Stimulated activated CD8-positive, alpha-beta memory T cell treated with anti-CD3 and anti-CD28 coated beads, Interleukin-15, amount 100 ng/mL, for 24 hours (primary cell): ENCODE measurements around the gene CCT8.

ENCODE experiments used
- DNase-seq: peaks from one replicate; pipeline ENCODE4 v3.0.0-alpha.2; 2020; ENCODE audit warnings: low read depth

CCT8 gene

GRCh38 chr21:29077651-29078090 is 4.2 kb upstream of the CCT8 start:
- no peak for DNase-seq

- peak; percentile 13 for DNase-seq
Observed at GRCh38 chr21:29076731-29077640, 3.5 kb upstream of the CCT8 start.

GRCh38 chr21:29075706-29076466 is 2.4 kb upstream of the CCT8 start:
- no peak for DNase-seq

- no peak for DNase-seq
Observed at GRCh38 chr21:29074783-29075182, 1.3 kb upstream of the CCT8 start.

- no peak for DNase-seq
Observed at GRCh38 chr21:29074007-29074376, 544 bp upstream of the CCT8 start.

- no peak for DNase-seq
Observed at GRCh38 chr21:29072873-29073221, 601 bp downstream of the CCT8 start.

- no peak for DNase-seq
Observed at GRCh38 chr21:29064850-29065481, 8.5 kb downstream of the CCT8 start.

GRCh38 chr21:29056538-29057050 is 16.9 kb downstream of the CCT8 start:
- no peak for DNase-seq

GRCh38 chr21:29056005-29056404 is 17.4 kb downstream of the CCT8 start:
- no peak for DNase-seq

GRCh38 chr21:29055080-29055479 is 18.4 kb downstream of the CCT8 start:
- DNase-seq: no peak

GRCh38 chr21:29053656-29054055 is 19.8 kb downstream of the CCT8 start:
- DNase-seq: no peak

GRCh38 chr21:29053011-29053553 is 20.4 kb downstream of the CCT8 start:
- no peak for DNase-seq

- DNase-seq: no peak
Observed at GRCh38 chr21:29052224-29052623, 21.2 kb downstream of the CCT8 start.

GRCh38 chr21:29034678-29035077 is 38.8 kb downstream of the CCT8 start:
- no peak for DNase-seq

GRCh38 chr21:29033871-29034270 is 39.6 kb downstream of the CCT8 start:
- DNase-seq: no peak

GRCh38 chr21:29033301-29033700 is 40.1 kb downstream of the CCT8 start:
- DNase-seq: no peak

GRCh38 chr21:29030909-29031308 is 42.5 kb downstream of the CCT8 start:
- DNase-seq: no peak

- DNase-seq: no peak
Observed at GRCh38 chr21:29029524-29029923, 43.9 kb downstream of the CCT8 start.

GRCh38 chr21:29025328-29025713 is 48.1 kb downstream of the CCT8 start:
- no peak for DNase-seq

GRCh38 chr21:29024474-29025327 is 48.7 kb downstream of the CCT8 start, which contains the start of gene USP16:
TSS of gene USP16 (plus strand) at chr21:29024668. CDS start at chr21:29027914, 3,246 bp downstream.
- peak; percentile 84 for DNase-seq

GRCh38 chr21:29022166-29022565 is 51.3 kb downstream of the CCT8 start:
- DNase-seq: no peak
